Progenitor cell of endocrine pancreas (in vitro differentiated cells): ENCODE data around the gene SENP7. TPM values are rescaled to one million over a fixed set of nuclear protein-coding genes. Genes with fewer than 3 reads are reported as not detected.

Experiments
- DNase-seq: peaks from one replicate; pipeline ENCODE4 v3.0.0; 2021; ENCODE audit warnings: low spot score; ENCODE audit not compliant: unreplicated experiment
- H3K27ac Mint-ChIP-seq: 2 replicates; pipeline ENCODE4 v1.8.0; 2021; ENCODE audit warnings: mild to moderate bottlenecking, moderate library complexity, mixed read lengths
- H3K27me3 Mint-ChIP-seq: 2 replicates; pipeline ENCODE4 v1.8.0; 2021; ENCODE audit warnings: mixed read lengths
- H3K36me3 Mint-ChIP-seq: 2 replicates; pipeline ENCODE4 v1.8.0; 2022; ENCODE audit warnings: mixed read lengths; ENCODE audit not compliant: insufficient read depth
- H3K4me1 Mint-ChIP-seq: 2 replicates; pipeline ENCODE4 v1.8.0; 2021; ENCODE audit warnings: low read depth, mixed read lengths
- H3K4me3 Mint-ChIP-seq: 2 replicates; pipeline ENCODE4 v1.8.0; 2021; ENCODE audit warnings: low read depth, mild to moderate bottlenecking, moderate library complexity, mixed read lengths
- H3K9me3 Mint-ChIP-seq: 2 replicates; pipeline ENCODE4 v1.8.0; 2021; ENCODE audit warnings: low read depth, mixed read lengths
- CTCF ChIP-seq: fragments of 200-600 bp; sonication (generic); IDR thresholded peaks from one replicate; pipeline ENCODE4 v1.5.0; 2021; ENCODE audit warnings: antibody characterized with exemption, mild to moderate bottlenecking; ENCODE audit not compliant: unreplicated experiment
- total RNA-seq: library from RNA; stranded (reverse); gene quantifications from 2 replicates; pipeline ENCODE4 v1.2.1, GENCODE V29; 2021

The SENP7 gene
- total RNA-seq, 1 donor from 2014 or later = 63.7 TPM

DNA sequence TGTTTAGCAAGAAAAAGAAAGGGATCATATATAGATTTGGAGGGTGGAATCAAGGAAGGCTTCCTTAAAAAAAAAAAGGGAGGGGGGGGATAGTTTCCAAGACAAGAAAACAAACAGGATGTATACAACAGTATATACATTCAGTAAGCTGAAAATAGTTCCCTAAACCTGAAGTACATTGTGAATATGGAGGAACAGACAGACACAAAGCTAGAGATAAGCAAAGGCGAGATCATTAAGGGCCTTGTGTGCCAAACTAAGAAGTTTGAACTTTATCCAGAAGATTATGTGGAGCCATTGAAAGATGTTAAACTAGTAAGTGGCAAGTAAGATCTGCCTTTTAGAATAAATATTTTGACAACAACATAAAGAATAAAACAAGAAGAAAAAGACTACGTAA lies 99.4 kb downstream of the SENP7 start:
- Mint-ChIP-seq H3K36me3 (peaks cover 15% of the 10 kb centered on the region), H3K27ac (no peak overlapping the region), H3K27me3 (no peaks in the 10 kb centered on the region), H3K4me3 (no peak overlapping the region), H3K4me1 (peaks cover 2% of the 10 kb centered on the region), H3K9me3 (peaks cover 14% of the 10 kb centered on the region)
- DNase-seq = no peak
- no peak for TF ChIP-seq CTCF

- H3K36me3 Mint-ChIP-seq = peaks cover 58% of the 10 kb centered on the region
- H3K27me3 Mint-ChIP-seq = no peaks in the 10 kb centered on the region
- TF ChIP-seq CTCF = no peak
- H3K9me3 Mint-ChIP-seq = peaks cover 42% of the 10 kb centered on the region
- no peaks in the 10 kb centered on the region for H3K4me1 Mint-ChIP-seq
- no peak overlapping the region for H3K27ac Mint-ChIP-seq
- DNase-seq = no peak
- no peak overlapping the region for H3K4me3 Mint-ChIP-seq
Measured at GRCh38 chr3:101391413-101391950, 121.5 kb downstream of the SENP7 start.

GRCh38 chr3:101388706-101389105 lies 124.3 kb downstream of the SENP7 start:
- Mint-ChIP-seq H3K36me3 (peaks cover 37% of the 10 kb centered on the region), H3K27ac (no peak overlapping the region), H3K9me3 (peaks cover 26% of the 10 kb centered on the region), H3K27me3 (no peaks in the 10 kb centered on the region), H3K4me1 (no peaks in the 10 kb centered on the region), H3K4me3 (no peak overlapping the region)
- no peak for DNase-seq
- no peak for TF ChIP-seq CTCF

GRCh38 chr3:101387351-101387750 lies 125.7 kb downstream of the SENP7 start:
- H3K27me3 Mint-ChIP-seq = no peaks in the 10 kb centered on the region
- peak overlapping the region; percentile 29 for H3K27ac Mint-ChIP-seq
- no peak overlapping the region for H3K4me3 Mint-ChIP-seq
- H3K4me1 Mint-ChIP-seq = no peaks in the 10 kb centered on the region
- DNase-seq = no peak
- H3K36me3 Mint-ChIP-seq = peaks cover 25% of the 10 kb centered on the region
- H3K9me3 Mint-ChIP-seq = peaks cover 14% of the 10 kb centered on the region
- no peak for TF ChIP-seq CTCF

DNA sequence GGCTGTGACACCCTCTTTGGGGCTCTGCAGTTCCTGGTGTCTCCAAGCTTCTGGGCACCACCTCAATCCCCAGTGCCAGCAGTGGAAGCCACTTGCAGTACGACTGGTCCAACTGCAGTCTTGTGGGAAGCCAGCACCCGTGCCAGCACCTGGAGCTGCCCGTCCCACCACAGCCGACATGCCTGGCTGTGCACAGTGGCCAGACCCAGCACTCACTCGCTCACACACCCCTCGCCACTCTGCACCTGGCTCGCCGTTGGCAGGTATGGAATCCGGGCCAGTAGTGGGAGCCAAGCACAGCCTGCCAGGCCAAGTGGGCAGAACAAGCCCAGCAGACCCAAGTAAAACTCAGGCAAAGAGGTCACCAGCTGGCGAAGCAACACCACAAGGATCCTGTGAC lies 128.6 kb downstream of the SENP7 start:
- peaks cover 9% of the 10 kb centered on the region for H3K9me3 Mint-ChIP-seq
- no peaks in the 10 kb centered on the region for H3K4me1 Mint-ChIP-seq
- no peak for TF ChIP-seq CTCF
- DNase-seq = no peak
- no peak overlapping the region for H3K4me3 Mint-ChIP-seq
- H3K36me3 Mint-ChIP-seq = peaks cover 13% of the 10 kb centered on the region
- H3K27me3 Mint-ChIP-seq = no peaks in the 10 kb centered on the region
- H3K27ac Mint-ChIP-seq = peak overlapping the region; percentile 37
